ENCODE results near the gene NR1H3.

The NR1H3 gene

DNA sequence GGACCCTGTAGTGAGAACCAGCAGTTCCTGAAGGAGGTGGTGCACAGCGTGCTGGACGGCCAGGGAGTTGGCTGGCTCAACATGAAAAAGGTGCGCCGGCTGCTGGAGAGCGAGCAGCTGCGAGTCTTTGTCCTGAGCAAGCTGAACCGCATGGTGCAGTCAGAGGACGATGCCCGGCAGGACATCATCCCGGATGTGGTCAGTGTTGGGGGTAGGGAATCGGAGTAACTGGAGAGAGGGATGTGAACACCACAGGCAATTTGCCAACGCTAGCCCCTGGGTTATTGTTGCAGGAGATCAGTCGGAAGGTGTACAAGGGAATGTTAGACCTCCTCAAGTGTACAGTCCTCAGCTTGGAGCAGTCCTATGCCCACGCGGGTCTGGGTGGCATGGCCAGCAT lies 32.1 kb downstream of the NR1H3 start:
- TF ChIP-seq CTCF (IDR thresholded peaks at IDR 0.05; ENCODE audit: low read depth, low read length, missing control alignments): no peak
- peaks cover 46% of the 10 kb centered on the region for H3K36me3 ChIP-seq (replicated peaks)

GRCh38 chr11:47295385-47295784 lies 37.6 kb downstream of the NR1H3 start:
- Histone ChIP-seq H3K27me3 (replicated peaks) (no peaks in the 10 kb centered on the region), H3K4me3 (ENCODE audit: low read depth, low read length) (no peak overlapping the region), H3K36me3 (replicated peaks) (peaks cover 42% of the 10 kb centered on the region), H3K27ac (no peak overlapping the region)
- TF ChIP-seq CTCF (IDR thresholded peaks at IDR 0.05; ENCODE audit: low read depth, low read length, missing control alignments): no peak
- in situ Hi-C loops (cut with HindIII; ENCODE audit: low pct_ligation_motif_present, low sequenced_read_pairs): no loop called here
- DNase-seq: no peak

More for the DNA sequence above, 32.1 kb downstream of the NR1H3 start:
- Histone ChIP-seq H3K27ac (no peak overlapping the region), H3K4me3 (ENCODE audit: low read depth, low read length) (no peak overlapping the region), H3K27me3 (replicated peaks) (no peaks in the 10 kb centered on the region)
- in situ Hi-C loops (cut with HindIII; ENCODE audit: low pct_ligation_motif_present, low sequenced_read_pairs): no loop called here
- no peak for DNase-seq

GRCh38 chr11:47296045-47296444 lies 38.2 kb downstream of the NR1H3 start:
- no peak for DNase-seq
- Histone ChIP-seq H3K36me3 (replicated peaks) (peaks cover 42% of the 10 kb centered on the region), H3K4me3 (ENCODE audit: low read depth, low read length) (no peak overlapping the region), H3K27ac (no peak overlapping the region), H3K27me3 (replicated peaks) (no peaks in the 10 kb centered on the region)
- no peak for TF ChIP-seq CTCF (IDR thresholded peaks at IDR 0.05; ENCODE audit: low read depth, low read length, missing control alignments)
- in situ Hi-C loops (cut with HindIII; ENCODE audit: low pct_ligation_motif_present, low sequenced_read_pairs): no loop called here

DNA sequence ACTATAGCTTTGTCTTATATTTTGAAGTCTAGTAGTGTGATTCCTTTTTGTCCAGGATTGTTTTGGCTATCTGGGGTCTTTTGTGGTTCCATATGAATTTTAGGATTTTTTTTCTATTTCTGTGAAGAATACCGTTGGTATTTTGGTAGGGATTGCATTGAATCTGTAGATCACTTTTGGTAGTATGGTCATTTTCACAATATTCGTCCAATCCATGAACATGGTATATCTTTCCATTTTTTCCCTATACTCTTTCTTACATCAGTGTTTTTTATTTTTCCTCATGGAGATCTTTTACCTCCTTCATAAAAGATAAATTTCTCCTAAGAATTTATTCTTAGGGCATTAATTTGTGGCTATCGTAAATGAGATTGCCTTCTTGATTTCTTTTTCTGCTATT lies 41.3 kb downstream of the NR1H3 start:
- H3K27me3 ChIP-seq (replicated peaks): no peaks in the 10 kb centered on the region
- no peak overlapping the region for H3K27ac ChIP-seq
- no peak for TF ChIP-seq CTCF (IDR thresholded peaks at IDR 0.05; ENCODE audit: low read depth, low read length, missing control alignments)
- in situ Hi-C loops (cut with HindIII; ENCODE audit: low pct_ligation_motif_present, low sequenced_read_pairs): no loop called here
- DNase-seq: no peak
- peaks cover 34% of the 10 kb centered on the region for H3K36me3 ChIP-seq (replicated peaks)
- no peak overlapping the region for H3K4me3 ChIP-seq (ENCODE audit: low read depth, low read length)

GRCh38 chr11:47302853-47303252 lies 45.1 kb downstream of the NR1H3 start:
- Histone ChIP-seq H3K36me3 (replicated peaks) (peaks cover 33% of the 10 kb centered on the region), H3K4me3 (ENCODE audit: low read depth, low read length) (no peak overlapping the region), H3K27me3 (replicated peaks) (no peaks in the 10 kb centered on the region), H3K27ac (no peak overlapping the region)
- TF ChIP-seq CTCF (IDR thresholded peaks at IDR 0.05; ENCODE audit: low read depth, low read length, missing control alignments): no peak
- in situ Hi-C loops (cut with HindIII; ENCODE audit: low pct_ligation_motif_present, low sequenced_read_pairs): no loop called here
- DNase-seq: no peak

GRCh38 chr11:47305734-47306483 lies 48.1 kb downstream of the NR1H3 start:
- Histone ChIP-seq H3K4me3 (ENCODE audit: low read depth, low read length) (no peak overlapping the region), H3K27me3 (replicated peaks) (no peaks in the 10 kb centered on the region), H3K36me3 (replicated peaks) (peaks cover 41% of the 10 kb centered on the region), H3K27ac (no peak overlapping the region)
- peak; percentile 5 for DNase-seq
- no peak for TF ChIP-seq CTCF (IDR thresholded peaks at IDR 0.05; ENCODE audit: low read depth, low read length, missing control alignments)
- in situ Hi-C loops (cut with HindIII; ENCODE audit: low pct_ligation_motif_present, low sequenced_read_pairs): no loop called here

All from brain microvascular endothelial cell (primary cell).